Stimulated activated CD8-positive, alpha-beta memory T cell treated with anti-CD3 and anti-CD28 coated beads, Interleukin-12 subunit alpha, Interleukin-12 subunit beta, amount 100 ng/mL, for 24 hours (primary cell): ENCODE data around the gene B4GALNT1.
"Not testable (repeated sequence)": the region's sequence is repeated elsewhere in the genome, so short reads cannot be mapped to it uniquely, and the experiment has no call there.

Source experiments
- DNase-seq: peaks from one replicate; pipeline ENCODE4 v3.0.0-alpha.2; 2020; ENCODE audit errors: extremely low read depth

Gene B4GALNT1

GRCh38 chr12:57620936-57621496 lies 12.0 kb downstream of the B4GALNT1 start:
- no peak for DNase-seq

- no peak for DNase-seq
These were observed 12.6 kb downstream of the B4GALNT1 start for GRCh38 chr12:57620245-57620935.

GRCh38 chr12:57619434-57620244 lies 13.4 kb downstream of the B4GALNT1 start:
- no peak for DNase-seq

GRCh38 chr12:57618966-57619433 lies 14.0 kb downstream of the B4GALNT1 start:
- no peak for DNase-seq

- DNase-seq: not testable (repeated sequence)
These were observed 14.6 kb downstream of the B4GALNT1 start for GRCh38 chr12:57618431-57618830.

- no peak for DNase-seq
These were observed 15.1 kb downstream of the B4GALNT1 start for GRCh38 chr12:57617942-57618341.

- DNase-seq: no peak
These were observed 16.5 kb downstream of the B4GALNT1 start for GRCh38 chr12:57616383-57617101.

GRCh38 chr12:57615637-57616036 lies 17.4 kb downstream of the B4GALNT1 start:
- no peak for DNase-seq

- DNase-seq: no peak
These were observed 18.0 kb downstream of the B4GALNT1 start for GRCh38 chr12:57614948-57615500.

- DNase-seq: no peak
These were observed 18.6 kb downstream of the B4GALNT1 start for GRCh38 chr12:57614178-57614947.

GRCh38 chr12:57613427-57614109 lies 19.4 kb downstream of the B4GALNT1 start:
- DNase-seq: no peak

GRCh38 chr12:57612711-57613426 lies 20.1 kb downstream of the B4GALNT1 start:
- DNase-seq: no peak

- no peak for DNase-seq
These were observed 20.9 kb downstream of the B4GALNT1 start for GRCh38 chr12:57611827-57612710.

GRCh38 chr12:57611108-57611826 lies 21.7 kb downstream of the B4GALNT1 start, which contains the start of gene ARHGEF25:
TSS of gene ARHGEF25 (plus strand) at chr12:57611435. CDS start at chr12:57611895, 460 bp downstream.
- no peak for DNase-seq

- no peak for DNase-seq
These were observed 22.4 kb downstream of the B4GALNT1 start for GRCh38 chr12:57610554-57611107.

- no peak for DNase-seq
These were observed 23.0 kb downstream of the B4GALNT1 start for GRCh38 chr12:57609781-57610553.
